Thoracic aorta (tissue), 2 donors: ENCODE measurements around the gene CAPN5. TPM values are rescaled to one million over a fixed set of nuclear protein-coding genes. Genes with fewer than 3 reads are reported as not detected.

ENCODE experiments used
- ATAC-seq: fragments of 150-250 bp; one replicate; pipeline ENCODE4 v1.8.0; 2017; ENCODE audit warnings: low read depth; ENCODE audit not compliant: insufficient number of reproducible peaks, low FRiP score
- DNase-seq: peaks from one replicate; pipeline ENCODE4 v3.0.0-alpha.2; 2020; ENCODE audit warnings: low spot score
- H3K27ac ChIP-seq, 2 donors: fragments of 200-600 bp; sonication (generic); 1 replicate in 1 of 2; 2 replicates in 1 of 2; pipeline ENCODE4 v1.5.1; 2016; ENCODE audit warnings: mild to moderate bottlenecking in 2 of 2, moderate library complexity in 2 of 2
- H3K27me3 ChIP-seq: fragments of 200-600 bp; sonication (generic); replicated peaks from 2 replicates; pipeline ENCODE4 v1.6.0; 2016; ENCODE audit warnings: mild to moderate bottlenecking; ENCODE audit not compliant: insufficient read depth
- H3K36me3 ChIP-seq: fragments of 200-600 bp; sonication (generic); one replicate; pipeline ENCODE4 v1.5.1; 2016
- H3K4me1 ChIP-seq, 2 donors: fragments of 200-600 bp; sonication (generic); 1 replicate in 1 of 2; 2 replicates in 1 of 2; pipeline versions ENCODE4 v1.5.1 to v1.6.0; 2016; ENCODE audit warnings: low read depth in 2 of 2, mild to moderate bottlenecking in 1 of 2; ENCODE audit not compliant: control insufficient read depth in 1 of 2
- H3K4me3 ChIP-seq: fragments of 200-600 bp; sonication (generic); 2 replicates; pipeline ENCODE4 v1.5.1; 2016; ENCODE audit warnings: mild to moderate bottlenecking
- H3K9me3 ChIP-seq: fragments of 200-600 bp; sonication (generic); 2 replicates; pipeline ENCODE4 v1.5.1; 2016
- total RNA-seq, 2 donors: library from RNA; depleted of rRNA; stranded (reverse); fragments of >200 nt; gene quantifications; one replicate each; pipeline versions ENCODE4 v1.1.0 to v1.2.3, GENCODE V29; 2016
- TF ChIP-seq, protein P1 (sequence below): fragments of 200-600 bp; sonication (generic); IDR thresholded peaks from one replicate; pipeline ENCODE4 v1.5.1; 2019; ENCODE audit warnings: antibody characterized with exemption

Gene CAPN5
- total RNA-seq, 2 donors from 2014 or later, result 9.5 to 20.8 TPM

DNA sequence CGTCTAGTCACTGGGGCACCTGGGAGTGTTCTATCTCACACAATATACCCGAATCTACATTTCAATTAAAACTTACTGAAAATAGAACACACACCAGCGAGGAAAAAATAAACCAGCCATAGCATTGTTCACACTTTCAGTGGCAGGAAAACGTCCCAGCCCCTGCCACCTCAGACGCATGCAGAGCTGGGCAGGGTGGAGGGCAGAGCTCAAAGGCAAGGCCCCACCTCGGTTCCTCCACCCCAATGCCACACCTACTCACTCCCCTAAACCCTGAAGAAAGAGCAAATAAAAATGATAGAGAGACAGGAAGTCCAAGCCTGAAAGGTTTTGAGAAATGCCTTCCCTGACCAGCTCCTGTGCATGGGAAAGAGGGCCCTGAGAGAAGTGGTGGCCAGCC lies 17.7 kb upstream of the CAPN5 start:
- ATAC-seq (no peak), DNase-seq (no peak)
- no peaks in the 10 kb centered on the region for H3K27me3 ChIP-seq
- no peak overlapping the region for H3K27ac ChIP-seq
- H3K36me3 ChIP-seq, result no peaks in the 10 kb centered on the region
- TF ChIP-seq, protein P1, sequence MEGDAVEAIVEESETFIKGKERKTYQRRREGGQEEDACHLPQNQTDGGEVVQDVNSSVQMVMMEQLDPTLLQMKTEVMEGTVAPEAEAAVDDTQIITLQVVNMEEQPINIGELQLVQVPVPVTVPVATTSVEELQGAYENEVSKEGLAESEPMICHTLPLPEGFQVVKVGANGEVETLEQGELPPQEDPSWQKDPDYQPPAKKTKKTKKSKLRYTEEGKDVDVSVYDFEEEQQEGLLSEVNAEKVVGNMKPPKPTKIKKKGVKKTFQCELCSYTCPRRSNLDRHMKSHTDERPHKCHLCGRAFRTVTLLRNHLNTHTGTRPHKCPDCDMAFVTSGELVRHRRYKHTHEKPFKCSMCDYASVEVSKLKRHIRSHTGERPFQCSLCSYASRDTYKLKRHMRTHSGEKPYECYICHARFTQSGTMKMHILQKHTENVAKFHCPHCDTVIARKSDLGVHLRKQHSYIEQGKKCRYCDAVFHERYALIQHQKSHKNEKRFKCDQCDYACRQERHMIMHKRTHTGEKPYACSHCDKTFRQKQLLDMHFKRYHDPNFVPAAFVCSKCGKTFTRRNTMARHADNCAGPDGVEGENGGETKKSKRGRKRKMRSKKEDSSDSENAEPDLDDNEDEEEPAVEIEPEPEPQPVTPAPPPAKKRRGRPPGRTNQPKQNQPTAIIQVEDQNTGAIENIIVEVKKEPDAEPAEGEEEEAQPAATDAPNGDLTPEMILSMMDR, result no peak
- H3K4me3 ChIP-seq, result no peak overlapping the region
- no peaks in the 10 kb centered on the region for H3K9me3 ChIP-seq
- H3K4me1 ChIP-seq, result peaks cover 0 to 3% of the 10 kb centered on the region in 2 donors

DNA sequence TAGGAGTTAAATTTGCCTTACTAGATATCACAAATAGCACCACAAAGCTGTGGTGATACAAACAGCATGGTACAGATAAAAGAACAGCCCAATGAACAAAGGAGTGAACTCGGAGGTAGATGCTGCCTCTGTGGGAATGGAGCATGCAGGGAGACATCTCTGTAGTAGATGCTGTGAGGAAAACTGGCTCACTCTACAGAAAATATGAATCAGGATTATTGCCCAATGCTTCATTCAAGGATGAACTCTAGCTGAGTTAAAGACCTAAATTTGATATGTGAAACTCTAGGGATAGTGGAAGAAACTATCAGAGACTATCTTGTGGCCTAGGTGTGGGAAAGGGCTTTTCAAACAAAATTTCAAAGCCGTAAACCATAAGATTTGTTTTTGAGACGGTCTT lies 15.3 kb upstream of the CAPN5 start:
- Histone ChIP-seq H3K27ac (no peak overlapping the region), H3K36me3 (no peaks in the 10 kb centered on the region), H3K27me3 (no peaks in the 10 kb centered on the region), H3K4me3 (no peak overlapping the region), H3K4me1 (no peaks in the 10 kb centered on the region), H3K9me3 (peaks cover 5% of the 10 kb centered on the region)
- DNase-seq (no peak), ATAC-seq (no peak)
- TF ChIP-seq, protein P1, result no peak

DNA sequence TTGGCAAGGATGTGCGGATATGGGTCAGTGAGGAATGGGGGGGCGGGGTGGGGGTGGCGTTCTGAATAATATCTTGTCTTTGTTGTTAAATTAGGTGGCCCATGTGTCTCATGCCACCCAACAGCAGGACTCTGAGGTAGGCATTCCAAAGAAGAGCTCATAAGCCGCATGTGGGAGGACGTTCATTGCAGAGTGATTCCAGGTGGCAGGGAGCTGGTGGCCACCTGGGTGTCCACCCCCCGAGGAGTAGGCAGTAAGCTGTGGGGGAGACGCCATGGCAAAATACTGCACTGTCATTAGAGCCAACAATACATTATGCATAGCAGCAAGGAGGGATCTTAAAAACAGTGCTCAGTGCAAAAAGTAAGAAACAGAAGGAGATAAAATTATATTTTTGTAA lies 14.3 kb upstream of the CAPN5 start:
- DNase-seq (no peak), ATAC-seq (no peak)
- TF ChIP-seq, protein P1, result no peak
- peaks cover 15% of the 10 kb centered on the region for H3K9me3 ChIP-seq
- no peak overlapping the region for H3K4me3 ChIP-seq
- no peak overlapping the region for H3K27ac ChIP-seq
- H3K27me3 ChIP-seq, result no peaks in the 10 kb centered on the region
- H3K36me3 ChIP-seq, result no peaks in the 10 kb centered on the region
- no peaks in the 10 kb centered on the region for H3K4me1 ChIP-seq

DNA sequence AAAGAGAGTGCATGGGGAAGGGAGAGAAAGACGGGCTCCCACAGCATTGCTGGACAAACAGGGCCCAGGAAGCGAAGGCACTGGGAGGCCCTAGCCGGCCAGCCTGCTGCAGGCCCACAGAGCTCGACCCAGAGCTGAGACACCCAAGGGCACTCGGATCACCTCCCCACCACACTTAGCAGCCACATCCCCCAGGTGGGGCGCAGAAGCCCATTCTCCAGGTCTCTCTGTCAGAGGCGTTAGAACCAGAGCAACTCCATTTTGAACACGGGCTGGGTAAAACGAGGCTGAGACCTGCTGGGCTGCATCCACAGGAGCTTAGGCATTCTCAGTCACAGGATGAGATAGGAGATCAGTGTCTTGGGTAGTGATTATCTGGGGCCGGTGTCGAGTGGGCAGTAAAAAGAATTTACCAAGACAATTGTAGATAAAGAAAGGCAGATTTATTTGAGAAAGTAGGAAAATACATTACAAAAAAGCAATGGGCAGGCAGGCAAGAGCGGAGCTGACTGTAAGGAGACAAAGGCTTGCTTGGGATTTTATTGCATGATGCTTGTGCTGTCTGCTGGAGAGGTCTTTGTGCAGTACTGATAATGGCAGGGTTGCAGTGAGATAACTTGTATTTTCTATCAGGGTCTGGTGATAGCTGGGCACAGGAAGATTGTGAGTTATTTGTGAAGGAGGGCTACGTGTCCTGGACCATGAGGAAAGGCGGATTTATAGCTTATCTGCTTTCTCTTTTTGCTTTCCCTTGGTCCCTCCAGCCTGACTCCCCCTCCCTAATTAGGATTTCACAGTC lies 13.4 kb upstream of the CAPN5 start:
- ATAC-seq (no peak), DNase-seq (no peak)
- TF ChIP-seq, protein P1, result no peak
- Histone ChIP-seq H3K27me3 (no peaks in the 10 kb centered on the region), H3K36me3 (no peaks in the 10 kb centered on the region), H3K27ac (no peak overlapping the region), H3K4me1 (no peaks in the 10 kb centered on the region), H3K9me3 (peaks cover 15% of the 10 kb centered on the region), H3K4me3 (no peak overlapping the region)

DNA sequence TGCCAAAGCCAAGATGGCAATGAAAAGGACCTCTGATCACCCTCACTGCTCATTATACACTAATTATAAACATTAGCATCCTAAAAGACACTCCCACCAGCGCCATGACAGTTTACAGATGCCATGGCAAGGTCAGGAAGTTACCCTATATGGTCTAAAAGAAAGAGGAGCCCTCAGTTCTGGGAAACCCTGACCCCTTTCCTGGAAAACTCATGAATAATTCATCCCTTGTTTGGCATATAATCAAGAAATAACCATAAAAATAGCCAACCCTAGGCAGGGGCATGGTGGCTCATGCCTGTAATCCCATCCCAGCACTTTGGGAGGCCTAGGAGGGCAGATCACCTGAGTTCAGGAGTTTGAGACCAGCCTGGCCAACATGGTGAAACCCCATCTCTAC lies 12.7 kb upstream of the CAPN5 start:
- Histone ChIP-seq H3K4me1 (no peaks in the 10 kb centered on the region), H3K27ac (no peak overlapping the region), H3K9me3 (peaks cover 15% of the 10 kb centered on the region), H3K4me3 (no peak overlapping the region), H3K27me3 (no peaks in the 10 kb centered on the region), H3K36me3 (no peaks in the 10 kb centered on the region)
- TF ChIP-seq, protein P1, result no peak
- ATAC-seq (no peak), DNase-seq (no peak)
